Pancreas (tissue), 10 donors: ENCODE results near the gene VPS54. TPM values are rescaled to one million over a fixed set of nuclear protein-coding genes. Genes with fewer than 3 reads are reported as not detected.
"Not testable (repeated sequence)": the region's sequence is repeated elsewhere in the genome, so short reads cannot be mapped to it uniquely, and the experiment has no call there.

Experiments used
- ATAC-seq, 4 donors: fragments of 200-7000 bp; cut with Tn5 transposase; one replicate each; pipeline versions ENCODE4 v1.8.0 to v1.9.1; 2020; ENCODE audit warnings: mild to moderate bottlenecking in 4 of 4, moderate library complexity in 4 of 4
- DNase-seq, 6 donors: peaks; one replicate each; pipeline ENCODE4 v3.0.0-alpha.2; 2020
- FAIRE-seq: peaks from 2 replicates; lab custom pipeline; 2012; peaks lifted over from hg19 to GRCh38; lab: Jason Lieb, UNC
- H3K27ac ChIP-seq, 4 donors: fragments of 200-600 bp; sonication (generic); 1 replicate in 3 of 4; 2 replicates in 1 of 4; pipeline versions ENCODE4 v1.5.0 to v1.8.0; 2020
- H3K27me3 ChIP-seq, 4 donors: fragments of 200-600 bp; one replicate each; pipeline ENCODE4 v1.8.0; 2021
- H3K36me3 ChIP-seq, 3 donors: fragments of 200-600 bp; sonication (generic) in 1 of 3; one replicate each; pipeline versions ENCODE4 v1.5.0 to v1.8.0; 2020 to 2021
- H3K4me1 ChIP-seq, 3 donors: fragments of 200-600 bp; one replicate each; pipeline ENCODE4 v1.8.0; 2021
- H3K4me3 ChIP-seq, 4 donors: fragments of 200-600 bp; sonication (generic) in 2 of 4; one replicate each; pipeline versions ENCODE4 v1.5.0 to v1.8.0; 2020 to 2021
- H3K9me3 ChIP-seq, 4 donors: fragments of 200-600 bp; one replicate each; pipeline ENCODE4 v1.8.0; 2021
- WGBS, 2 donors: extraction: QIAGEN DNeasy Blood & Tissue Kit; methylation state at CpG; one replicate each; pipeline ENCODE4 v1.1.7; 2013; 5-methylcytosine and 5-hydroxymethylcytosine counted together
- intact Hi-C, 3 donors: fragments of 100-400 bp; cut with DNase I; formaldehyde crosslinking; loops; one replicate each; pipeline versions ENCODE4 v1.11.1 to v1.14.2; 2022
- polyA plus RNA-seq, 2 donors: library from polyadenylated mRNA; stranded (reverse); fragments of 200-250 nt; gene quantifications; one replicate each; pipeline ENCODE4 v1.2.3, GENCODE V29; 2013
- total RNA-seq, 6 donors: library from RNA; stranded (reverse); fragmentation: NEBNext Ultra II Directional in 4 of 6; extraction: Animal tissue kit (Norgen Biotek cat#: 25700) in 4 of 6; gene quantifications; one replicate each; pipeline versions ENCODE4 v1.2.1 to v1.2.4, GENCODE V29; 2021 to 2023
- TF ChIP-seq, protein P1 (sequence below), 4 donors: fragments of 200-600 bp; sonication (generic) in 3 of 4; IDR thresholded peaks; one replicate each; pipeline versions ENCODE4 v1.5.0 to v1.8.0; 2021; ENCODE audit warnings: antibody characterized with exemption in 4 of 4
- donor health status: healthy with polysubstance abuse.
- donor health status: DM: no; HTN: no; CAD: no; lungs with moderate emphysema.
- donor health status: DM: no; HTN: no; CAD: no.
- donor health status: control.
- donor health status: control.
- donor health status: Bipolar disorder and iron deficiency.
- donor health status: DM: yes; HTN: yes; CAD: no.
- donor health status: DM: no; HTN: no; CAD: no.
- donor health status: DM: no; HTN: no; CAD: no.
- donor health status: DM: yes; HTN: yes; CAD: no.

The VPS54 gene
- total and polyA plus RNA-seq, 8 donors = 7.9 to 18.1 (median 13.0) TPM

DNA sequence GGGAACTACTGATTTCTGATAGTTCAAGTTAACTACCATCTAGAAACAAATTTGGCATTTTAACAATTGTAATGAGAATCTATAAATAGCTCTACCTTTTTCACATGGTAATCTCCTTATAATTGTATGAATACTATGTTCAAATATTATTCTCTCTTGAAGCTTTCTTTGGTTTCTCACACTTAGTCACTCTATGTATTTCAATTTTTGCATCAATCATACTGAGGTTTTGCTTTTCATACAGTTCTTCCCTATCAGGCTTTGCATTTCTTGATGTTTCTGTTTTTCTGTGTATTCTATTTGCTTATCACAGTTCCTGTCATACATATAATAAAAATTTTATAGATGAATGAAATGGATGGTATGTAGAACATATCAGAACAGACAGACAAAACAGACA is 16.0 kb downstream of the VPS54 start:
- Histone ChIP-seq H3K9me3 (no peaks in the 10 kb centered on the region), H3K27me3 (no peaks in the 10 kb centered on the region), H3K4me1 (peaks cover 0 to 5% (median 4%) of the 10 kb centered on the region in 3 donors), H3K4me3 (no peak overlapping the region), H3K27ac (no peak overlapping the region), H3K36me3 (no peaks in the 10 kb centered on the region)
- FAIRE-seq (no peak), ATAC-seq (no peak), DNase-seq (no peak)
- intact Hi-C loops = no loop called here
- TF ChIP-seq, protein P1, sequence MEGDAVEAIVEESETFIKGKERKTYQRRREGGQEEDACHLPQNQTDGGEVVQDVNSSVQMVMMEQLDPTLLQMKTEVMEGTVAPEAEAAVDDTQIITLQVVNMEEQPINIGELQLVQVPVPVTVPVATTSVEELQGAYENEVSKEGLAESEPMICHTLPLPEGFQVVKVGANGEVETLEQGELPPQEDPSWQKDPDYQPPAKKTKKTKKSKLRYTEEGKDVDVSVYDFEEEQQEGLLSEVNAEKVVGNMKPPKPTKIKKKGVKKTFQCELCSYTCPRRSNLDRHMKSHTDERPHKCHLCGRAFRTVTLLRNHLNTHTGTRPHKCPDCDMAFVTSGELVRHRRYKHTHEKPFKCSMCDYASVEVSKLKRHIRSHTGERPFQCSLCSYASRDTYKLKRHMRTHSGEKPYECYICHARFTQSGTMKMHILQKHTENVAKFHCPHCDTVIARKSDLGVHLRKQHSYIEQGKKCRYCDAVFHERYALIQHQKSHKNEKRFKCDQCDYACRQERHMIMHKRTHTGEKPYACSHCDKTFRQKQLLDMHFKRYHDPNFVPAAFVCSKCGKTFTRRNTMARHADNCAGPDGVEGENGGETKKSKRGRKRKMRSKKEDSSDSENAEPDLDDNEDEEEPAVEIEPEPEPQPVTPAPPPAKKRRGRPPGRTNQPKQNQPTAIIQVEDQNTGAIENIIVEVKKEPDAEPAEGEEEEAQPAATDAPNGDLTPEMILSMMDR (IDR thresholded peaks at IDR 0.05) = no peak

DNA sequence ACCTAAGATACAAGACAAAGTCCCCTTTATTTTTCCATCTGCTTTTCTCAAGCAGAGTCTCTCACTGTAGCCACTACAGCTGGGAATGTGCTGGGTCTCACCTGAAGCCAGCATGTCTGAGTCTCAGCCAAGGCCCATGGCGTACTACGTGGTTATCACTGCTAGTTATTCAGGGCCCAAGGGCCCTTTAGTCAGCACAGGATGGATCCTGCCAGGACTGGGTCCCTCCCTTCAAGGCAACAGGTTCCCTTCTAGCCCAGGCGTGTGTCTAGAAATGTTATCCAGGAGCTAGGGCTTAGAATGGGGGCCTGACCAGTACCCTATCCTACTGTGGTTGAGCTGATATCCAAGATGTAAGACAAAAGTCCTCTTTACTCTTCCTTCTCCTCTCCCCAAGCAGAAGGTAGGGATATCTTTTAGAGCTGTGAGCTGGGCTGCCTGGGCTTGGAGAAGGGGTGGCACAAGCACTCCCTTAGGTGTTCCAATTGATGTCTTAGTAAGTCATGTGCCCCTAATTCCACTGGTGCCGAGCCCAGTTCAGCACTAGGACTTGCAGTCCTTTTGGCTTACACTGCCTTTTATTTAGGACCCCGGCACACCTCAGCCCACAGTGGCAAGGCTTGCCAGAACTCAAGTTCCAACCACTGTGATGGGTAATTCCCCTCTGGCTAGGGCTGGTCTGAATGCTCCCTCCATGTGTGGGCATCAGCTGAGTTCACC is 17.7 kb downstream of the VPS54 start:
- H3K27me3 ChIP-seq = no peaks in the 10 kb centered on the region
- H3K27ac ChIP-seq = no peak overlapping the region
- H3K4me1 ChIP-seq = peaks cover 0 to 5% (median 4%) of the 10 kb centered on the region in 3 donors
- no peak overlapping the region for H3K4me3 ChIP-seq
- intact Hi-C loops = no loop called here
- no peaks in the 10 kb centered on the region for H3K9me3 ChIP-seq
- WGBS, 2 donors = 93 to 94% methylated on average over 5 of the region's 5 CpGs
- TF ChIP-seq, protein P1 (IDR thresholded peaks at IDR 0.05) = no peak
- FAIRE-seq (no peak), ATAC-seq (no peak), DNase-seq (no peak)
- H3K36me3 ChIP-seq = no peaks in the 10 kb centered on the region

DNA sequence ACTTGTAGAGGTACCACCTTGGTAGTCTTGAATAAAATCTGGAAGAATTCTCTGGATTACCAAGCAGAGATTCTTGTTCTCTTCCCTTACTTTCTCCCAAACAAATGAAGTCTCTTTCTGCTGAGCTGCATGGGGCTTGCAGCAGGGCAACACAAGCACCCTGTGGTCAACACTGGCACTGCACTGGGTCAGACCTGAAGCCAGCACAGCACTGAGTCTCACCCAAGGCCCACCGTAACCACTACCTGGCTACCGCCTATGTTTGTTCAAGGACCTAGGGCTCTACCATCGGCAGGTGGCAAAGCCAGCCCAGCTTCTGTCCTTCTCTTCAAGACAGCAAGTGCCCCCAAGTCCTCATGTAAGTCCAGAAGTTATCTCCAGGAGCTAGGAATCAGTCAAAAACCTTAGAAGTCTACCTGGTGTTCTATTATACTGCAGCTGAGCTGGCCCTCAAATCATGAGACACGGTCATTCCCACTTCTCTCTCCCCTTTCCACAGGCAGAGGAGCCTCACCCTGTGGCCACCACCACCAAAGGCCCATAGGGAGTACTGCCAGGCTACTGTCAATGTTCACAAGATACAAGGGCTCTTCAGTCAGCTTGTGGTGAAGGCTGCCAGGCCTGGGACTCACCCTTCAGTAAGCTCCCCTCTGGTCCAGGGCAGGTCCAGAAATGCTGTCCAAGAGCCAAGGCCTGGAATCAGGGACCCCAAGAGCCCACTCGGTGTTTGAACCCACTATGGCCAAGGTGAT is 18.4 kb downstream of the VPS54 start:
- no peaks in the 10 kb centered on the region for H3K27me3 ChIP-seq
- no peak overlapping the region for H3K27ac ChIP-seq
- FAIRE-seq = no peak
- peak in 3 of 4 donors; percentile 27 to 60 (median 32) for ATAC-seq
- H3K4me1 ChIP-seq = peaks cover 0 to 5% (median 4%) of the 10 kb centered on the region in 3 donors
- intact Hi-C loops = no loop called here
- TF ChIP-seq, protein P1 (IDR thresholded peaks at IDR 0.05) = peak in 1 of 4 donors; percentile 25
- DNase-seq = no peak
- H3K4me3 ChIP-seq = no peak overlapping the region
- no peaks in the 10 kb centered on the region for H3K36me3 ChIP-seq
- 94 to 96% methylated on average over 5 of the region's 5 CpGs for WGBS, 2 donors
- H3K9me3 ChIP-seq = no peaks in the 10 kb centered on the region

DNA sequence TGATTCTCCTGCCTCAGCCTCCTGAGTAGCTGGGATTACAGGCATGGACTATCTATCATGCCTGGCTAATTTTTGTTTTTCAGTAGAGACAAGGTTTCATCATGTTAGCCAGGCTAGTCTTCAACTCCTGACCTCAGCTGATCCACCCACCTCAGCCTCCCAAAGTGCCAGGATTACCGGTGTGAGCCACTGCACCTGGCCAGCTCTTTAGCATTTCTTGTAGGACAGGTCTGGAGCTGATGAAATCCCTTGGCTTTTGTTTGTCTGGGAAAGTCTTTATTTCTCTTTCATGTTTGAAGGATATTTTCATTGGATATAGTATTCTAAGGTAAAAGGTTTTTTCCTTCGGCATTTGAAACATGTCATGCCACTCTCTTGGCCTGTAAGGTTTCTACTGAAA is 20.2 kb downstream of the VPS54 start:
- H3K9me3 ChIP-seq = no peaks in the 10 kb centered on the region
- 43 to 44% methylated on average over 2 of the region's 2 CpGs for WGBS, 2 donors
- H3K27ac ChIP-seq = no peak overlapping the region
- no peaks in the 10 kb centered on the region for H3K36me3 ChIP-seq
- H3K4me1 ChIP-seq = peaks cover 0 to 5% (median 0%) of the 10 kb centered on the region in 3 donors
- FAIRE-seq = no peak
- intact Hi-C loops = no loop called here
- no peak overlapping the region for H3K4me3 ChIP-seq
- TF ChIP-seq, protein P1 (IDR thresholded peaks at IDR 0.05) = no peak
- peak in 1 of 4 donors; percentile 38 for ATAC-seq
- H3K27me3 ChIP-seq = no peaks in the 10 kb centered on the region
- no peak for DNase-seq

DNA sequence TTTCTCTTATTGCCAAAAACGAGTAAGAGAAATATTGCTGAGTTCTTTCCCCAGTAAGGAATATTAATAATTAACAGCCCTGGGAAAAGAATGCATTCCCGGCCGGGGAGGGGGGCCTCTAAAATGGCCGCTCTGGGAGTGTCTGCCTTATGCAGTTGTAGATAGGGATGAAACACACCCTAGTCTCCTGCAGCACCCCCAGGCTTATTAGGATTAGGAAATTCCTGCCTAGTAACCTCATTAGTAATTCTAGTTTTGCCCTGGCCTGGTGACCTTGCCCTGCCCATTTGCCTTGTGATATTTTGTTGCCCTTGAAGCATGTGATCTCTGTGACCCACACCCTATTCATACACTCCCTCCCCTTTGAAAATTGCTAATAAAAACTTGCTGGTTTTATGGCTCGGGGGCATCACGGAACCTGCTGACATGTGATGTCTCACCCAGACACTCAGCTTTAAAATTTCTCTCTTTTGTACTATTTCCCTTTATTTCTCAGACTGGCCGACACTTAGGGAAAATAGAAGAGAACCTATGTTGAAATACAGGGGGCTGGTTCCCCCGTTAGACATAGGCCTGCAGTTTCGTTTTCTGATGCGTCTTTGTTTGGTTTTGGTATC is 22.5 kb downstream of the VPS54 start:
- H3K9me3 ChIP-seq, H3K27me3 ChIP-seq, H3K4me1 ChIP-seq, FAIRE-seq, intact Hi-C loops, ATAC-seq, H3K4me3 ChIP-seq, H3K36me3 ChIP-seq, DNase-seq, H3K27ac ChIP-seq: not testable (repeated sequence)
- 86 to 91% methylated on average over 10 of the region's 10 CpGs for WGBS, 2 donors

- H3K27me3 ChIP-seq, FAIRE-seq, ATAC-seq, DNase-seq, H3K27ac ChIP-seq, H3K36me3 ChIP-seq, intact Hi-C loops, H3K4me1 ChIP-seq, H3K9me3 ChIP-seq, H3K4me3 ChIP-seq: not testable (repeated sequence)
- 96 to 98% methylated on average over 9 of the region's 9 CpGs for WGBS, 2 donors
Observed at GRCh38 chr2:63994329-63995070, 24.7 kb downstream of the VPS54 start.
